ENCODE data around the gene MIPOL1.

- TF ChIP-seq, protein P1, sequence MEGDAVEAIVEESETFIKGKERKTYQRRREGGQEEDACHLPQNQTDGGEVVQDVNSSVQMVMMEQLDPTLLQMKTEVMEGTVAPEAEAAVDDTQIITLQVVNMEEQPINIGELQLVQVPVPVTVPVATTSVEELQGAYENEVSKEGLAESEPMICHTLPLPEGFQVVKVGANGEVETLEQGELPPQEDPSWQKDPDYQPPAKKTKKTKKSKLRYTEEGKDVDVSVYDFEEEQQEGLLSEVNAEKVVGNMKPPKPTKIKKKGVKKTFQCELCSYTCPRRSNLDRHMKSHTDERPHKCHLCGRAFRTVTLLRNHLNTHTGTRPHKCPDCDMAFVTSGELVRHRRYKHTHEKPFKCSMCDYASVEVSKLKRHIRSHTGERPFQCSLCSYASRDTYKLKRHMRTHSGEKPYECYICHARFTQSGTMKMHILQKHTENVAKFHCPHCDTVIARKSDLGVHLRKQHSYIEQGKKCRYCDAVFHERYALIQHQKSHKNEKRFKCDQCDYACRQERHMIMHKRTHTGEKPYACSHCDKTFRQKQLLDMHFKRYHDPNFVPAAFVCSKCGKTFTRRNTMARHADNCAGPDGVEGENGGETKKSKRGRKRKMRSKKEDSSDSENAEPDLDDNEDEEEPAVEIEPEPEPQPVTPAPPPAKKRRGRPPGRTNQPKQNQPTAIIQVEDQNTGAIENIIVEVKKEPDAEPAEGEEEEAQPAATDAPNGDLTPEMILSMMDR (IDR thresholded peaks at IDR 0.05 in 8 of 11, conservative IDR thresholded peaks at IDR 0.05 in 3 of 11) = no peak
- no peak for TF ChIP-seq POLR2A (IDR thresholded peaks at IDR 0.05)
Observed at GRCh38 chr14:37221073-37221472, 23.3 kb downstream of the MIPOL1 start.
